H1 (cell line): ENCODE data around the gene OSBPL6.

ENCODE experiments used
- CREB1 ChIP-seq: IDR thresholded peaks from 2 replicates; pipeline ENCODE4 v1.6.1; 2012; ENCODE audit warnings: inconsistent platforms
- KDM5A ChIP-seq: fragments of 200-600 bp; IDR thresholded peaks from 2 replicates; pipeline ENCODE4 v1.7.1; 2012; ENCODE audit warnings: mild to moderate bottlenecking, low read length, inconsistent platforms, mixed read lengths
- TCF12 ChIP-seq: IDR thresholded peaks from 2 replicates; pipeline ENCODE4 v1.6.1; 2011; ENCODE audit warnings: low read depth, mild to moderate bottlenecking, low read length
- TF ChIP-seq, protein P1 (sequence below), 3 experiments: IDR thresholded peaks; 1 replicate in 2 of 3; 2 replicates in 1 of 3; pipeline versions ENCODE4 v1.5.1 to v1.6.1; 2011; ENCODE audit warnings: low read length in 3 of 3, mild to moderate bottlenecking in 3 of 3, inconsistent platforms in 2 of 3, low read depth in 1 of 3, moderate library complexity in 1 of 3; ENCODE audit not compliant: insufficient read depth in 1 of 3; ENCODE audit errors: control extremely low read depth in 1 of 3
- TF ChIP-seq, protein P2 (sequence below): IDR thresholded peaks from 2 replicates; pipeline ENCODE4 v1.6.1; 2011; ENCODE audit warnings: low read depth, mild to moderate bottlenecking, low read length; ENCODE audit not compliant: insufficient read depth

DNA sequence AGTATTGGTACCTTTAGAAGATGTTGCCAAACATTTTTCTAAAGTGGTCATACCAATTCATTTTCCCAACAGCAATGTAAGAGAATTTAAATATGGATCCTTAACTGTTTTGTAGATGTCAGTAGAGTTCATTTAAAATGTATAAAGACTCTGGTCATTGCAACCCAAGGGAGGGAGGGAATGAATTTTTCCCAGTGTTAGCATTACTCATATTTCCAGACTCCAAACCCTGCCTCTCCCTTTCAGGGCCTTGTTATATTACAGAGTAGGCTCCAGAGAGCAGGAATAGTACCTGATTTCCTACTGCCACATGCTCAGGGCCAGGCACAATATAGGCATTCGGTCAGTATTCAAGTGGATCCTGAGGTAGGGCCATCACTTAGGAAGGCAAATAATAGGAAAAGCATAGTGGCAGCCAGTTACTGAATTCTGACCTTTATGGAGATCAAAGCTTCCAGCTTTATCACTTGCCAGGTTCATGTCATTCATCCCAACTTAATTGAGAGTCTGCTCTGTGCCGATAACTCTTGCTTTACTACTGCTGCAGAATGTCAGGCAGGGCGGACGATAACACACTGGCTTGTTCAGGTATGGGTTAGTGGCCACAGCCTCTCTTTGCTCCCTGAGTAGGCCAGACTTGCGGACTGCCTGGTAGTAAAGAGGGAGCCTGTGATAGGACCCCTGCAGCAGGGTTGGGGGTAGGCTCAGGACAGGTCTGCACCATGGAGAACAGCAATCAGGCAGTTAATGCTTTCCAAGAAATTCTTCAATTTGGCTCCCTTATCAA lies 75.3 kb downstream of the OSBPL6 start:
- TF ChIP-seq, protein P1, sequence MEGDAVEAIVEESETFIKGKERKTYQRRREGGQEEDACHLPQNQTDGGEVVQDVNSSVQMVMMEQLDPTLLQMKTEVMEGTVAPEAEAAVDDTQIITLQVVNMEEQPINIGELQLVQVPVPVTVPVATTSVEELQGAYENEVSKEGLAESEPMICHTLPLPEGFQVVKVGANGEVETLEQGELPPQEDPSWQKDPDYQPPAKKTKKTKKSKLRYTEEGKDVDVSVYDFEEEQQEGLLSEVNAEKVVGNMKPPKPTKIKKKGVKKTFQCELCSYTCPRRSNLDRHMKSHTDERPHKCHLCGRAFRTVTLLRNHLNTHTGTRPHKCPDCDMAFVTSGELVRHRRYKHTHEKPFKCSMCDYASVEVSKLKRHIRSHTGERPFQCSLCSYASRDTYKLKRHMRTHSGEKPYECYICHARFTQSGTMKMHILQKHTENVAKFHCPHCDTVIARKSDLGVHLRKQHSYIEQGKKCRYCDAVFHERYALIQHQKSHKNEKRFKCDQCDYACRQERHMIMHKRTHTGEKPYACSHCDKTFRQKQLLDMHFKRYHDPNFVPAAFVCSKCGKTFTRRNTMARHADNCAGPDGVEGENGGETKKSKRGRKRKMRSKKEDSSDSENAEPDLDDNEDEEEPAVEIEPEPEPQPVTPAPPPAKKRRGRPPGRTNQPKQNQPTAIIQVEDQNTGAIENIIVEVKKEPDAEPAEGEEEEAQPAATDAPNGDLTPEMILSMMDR (IDR thresholded peaks at IDR 0.05; ENCODE audit: control extremely low read depth in 1 of 3, insufficient read depth in 1 of 3, low read depth in 1 of 3, low read length in 3 of 3), result no peak
- TF ChIP-seq, protein P2, sequence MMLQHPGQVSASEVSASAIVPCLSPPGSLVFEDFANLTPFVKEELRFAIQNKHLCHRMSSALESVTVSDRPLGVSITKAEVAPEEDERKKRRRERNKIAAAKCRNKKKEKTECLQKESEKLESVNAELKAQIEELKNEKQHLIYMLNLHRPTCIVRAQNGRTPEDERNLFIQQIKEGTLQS, result no peak
- TF ChIP-seq CREB1, result no peak
- TF ChIP-seq KDM5A, result no peak
- no peak for TF ChIP-seq TCF12
